Endodermal cell (in vitro differentiated cells): ENCODE results near the gene SREK1IP1. TPM values are rescaled to one million over a fixed set of nuclear protein-coding genes. Genes with fewer than 3 reads are reported as not detected.
A peak's percentile ranks its signal among the peaks of the same experiment; 100 is the strongest.

Experiments used
- DNase-seq: peaks from one replicate; pipeline ENCODE4 v3.0.0-alpha.2; 2017
- H3K27ac ChIP-seq: 2 replicates; pipeline ENCODE4 v1.5.1; 2013; ENCODE audit warnings: mild to moderate bottlenecking, low read depth, low read length, moderate library complexity
- H3K27me3 ChIP-seq: 2 replicates; pipeline ENCODE4 v1.6.1; 2013; ENCODE audit warnings: mild to moderate bottlenecking, low read length, moderate library complexity; ENCODE audit not compliant: insufficient read depth, control insufficient read depth, poor library complexity, severe bottlenecking
- H3K36me3 ChIP-seq: 2 replicates; pipeline ENCODE4 v1.7.0; 2013; ENCODE audit warnings: mild to moderate bottlenecking, low read length, moderate library complexity; ENCODE audit not compliant: control insufficient read depth, insufficient read depth
- H3K4me1 ChIP-seq: one replicate; pipeline ENCODE4 v1.7.0; 2013; ENCODE audit warnings: low read length; ENCODE audit not compliant: control insufficient read depth, insufficient read depth
- H3K4me3 ChIP-seq: 2 replicates; pipeline ENCODE4 v1.5.1; 2013; ENCODE audit warnings: mild to moderate bottlenecking, low read length, moderate library complexity
- H3K9ac ChIP-seq: 2 replicates; pipeline ENCODE4 v1.6.1; 2013; ENCODE audit warnings: mild to moderate bottlenecking, low read length, moderate library complexity; ENCODE audit not compliant: poor library complexity, severe bottlenecking; ENCODE audit errors: extremely low read depth
- H3K9me3 ChIP-seq: 2 replicates; pipeline ENCODE4 v1.6.1; 2013; ENCODE audit warnings: mild to moderate bottlenecking, low read length, moderate library complexity; ENCODE audit not compliant: control insufficient read depth
- H3K27ac Mint-ChIP-seq: 2 replicates; pipeline ENCODE4 v1.8.0; 2020; ENCODE audit warnings: mixed read lengths
- H3K27me3 Mint-ChIP-seq: 2 replicates; pipeline ENCODE4 v1.8.0; 2021; ENCODE audit warnings: mild to moderate bottlenecking, mixed read lengths; ENCODE audit not compliant: insufficient read depth
- H3K36me3 Mint-ChIP-seq: 2 replicates; pipeline ENCODE4 v1.8.0; 2020; ENCODE audit warnings: low read depth, mixed read lengths
- H3K4me1 Mint-ChIP-seq: 2 replicates; pipeline ENCODE4 v1.8.0; 2020; ENCODE audit warnings: mixed read lengths
- H3K4me3 Mint-ChIP-seq: 2 replicates; pipeline ENCODE4 v1.8.0; 2020; ENCODE audit warnings: mild to moderate bottlenecking, moderate library complexity, mixed read lengths
- H3K9me3 Mint-ChIP-seq: 2 replicates; pipeline ENCODE4 v1.8.0; 2020; ENCODE audit warnings: mild to moderate bottlenecking, mixed read lengths
- WGBS, 2 experiments: methylation state at CpG; one replicate each; pipeline versions ENCODE4 v1.1.5 to v1.1.7; 2013; ENCODE audit warnings: missing lambda C conversion rate in 2 of 2, mixed read lengths in 1 of 2; ENCODE audit not compliant: insufficient coverage in 1 of 2, insufficient read length in 1 of 2; 5-methylcytosine and 5-hydroxymethylcytosine counted together
- total RNA-seq, 2 donors: library from RNA; stranded (reverse); fragmentation: NEBNext Ultra II Directional in 1 of 2; extraction: Animal tissue kit (Norgen Biotek cat#: 25700) in 1 of 2; gene quantifications; 2 replicates in 1 of 2; 3 replicates in 1 of 2; pipeline ENCODE4 v1.2.1, GENCODE V29; 2021
- TF ChIP-seq, protein P1 (sequence below): fragments of 200-600 bp; sonication (generic); conservative IDR thresholded peaks from 2 replicates; pipeline ENCODE4 v1.5.0; 2021; ENCODE audit warnings: antibody characterized with exemption, mild to moderate bottlenecking

SREK1IP1 gene
- total RNA-seq, 2 donors from 2014 or later, result 51.6 to 55.1 TPM

GRCh38 chr5:64792469-64792868, 24.0 kb upstream of the SREK1IP1 start:
- Histone ChIP-seq H3K9ac (no peak overlapping the region), H3K27ac (no peak overlapping the region), H3K9me3 (peaks cover 12% of the 10 kb centered on the region), H3K4me3 (no peak overlapping the region), H3K36me3 (peaks cover 86% of the 10 kb centered on the region), H3K4me1 (no peaks in the 10 kb centered on the region), H3K27me3 (no peaks in the 10 kb centered on the region)
- Mint-ChIP-seq H3K27me3 (no peaks in the 10 kb centered on the region), H3K36me3 (peaks cover 45% of the 10 kb centered on the region), H3K4me1 (no peaks in the 10 kb centered on the region), H3K9me3 (no peaks in the 10 kb centered on the region), H3K4me3 (no peak overlapping the region), H3K27ac (no peak overlapping the region)
- no peak for DNase-seq
- TF ChIP-seq, protein P1, sequence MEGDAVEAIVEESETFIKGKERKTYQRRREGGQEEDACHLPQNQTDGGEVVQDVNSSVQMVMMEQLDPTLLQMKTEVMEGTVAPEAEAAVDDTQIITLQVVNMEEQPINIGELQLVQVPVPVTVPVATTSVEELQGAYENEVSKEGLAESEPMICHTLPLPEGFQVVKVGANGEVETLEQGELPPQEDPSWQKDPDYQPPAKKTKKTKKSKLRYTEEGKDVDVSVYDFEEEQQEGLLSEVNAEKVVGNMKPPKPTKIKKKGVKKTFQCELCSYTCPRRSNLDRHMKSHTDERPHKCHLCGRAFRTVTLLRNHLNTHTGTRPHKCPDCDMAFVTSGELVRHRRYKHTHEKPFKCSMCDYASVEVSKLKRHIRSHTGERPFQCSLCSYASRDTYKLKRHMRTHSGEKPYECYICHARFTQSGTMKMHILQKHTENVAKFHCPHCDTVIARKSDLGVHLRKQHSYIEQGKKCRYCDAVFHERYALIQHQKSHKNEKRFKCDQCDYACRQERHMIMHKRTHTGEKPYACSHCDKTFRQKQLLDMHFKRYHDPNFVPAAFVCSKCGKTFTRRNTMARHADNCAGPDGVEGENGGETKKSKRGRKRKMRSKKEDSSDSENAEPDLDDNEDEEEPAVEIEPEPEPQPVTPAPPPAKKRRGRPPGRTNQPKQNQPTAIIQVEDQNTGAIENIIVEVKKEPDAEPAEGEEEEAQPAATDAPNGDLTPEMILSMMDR, result no peak

GRCh38 chr5:64790210-64790609, 21.7 kb upstream of the SREK1IP1 start:
- TF ChIP-seq, protein P1, result no peak
- no peaks in the 10 kb centered on the region for H3K4me1 ChIP-seq
- H3K9ac ChIP-seq, result no peak overlapping the region
- WGBS, 2 experiments, result 93% methylated on average over 1 of the region's 1 CpG; no CpG with 5 or more reads in 1 of the 2 experiments
- peaks cover 46% of the 10 kb centered on the region for H3K36me3 Mint-ChIP-seq
- no peaks in the 10 kb centered on the region for H3K4me1 Mint-ChIP-seq
- peaks cover 90% of the 10 kb centered on the region for H3K36me3 ChIP-seq
- no peaks in the 10 kb centered on the region for H3K27me3 ChIP-seq
- DNase-seq, result no peak
- no peak overlapping the region for H3K4me3 Mint-ChIP-seq
- H3K27me3 Mint-ChIP-seq, result no peaks in the 10 kb centered on the region
- H3K4me3 ChIP-seq, result no peak overlapping the region
- H3K9me3 ChIP-seq, result peaks cover under 1% of the 10 kb centered on the region
- no peaks in the 10 kb centered on the region for H3K9me3 Mint-ChIP-seq
- H3K27ac ChIP-seq, result no peak overlapping the region
- H3K27ac Mint-ChIP-seq, result peak overlapping the region; percentile 61

DNA sequence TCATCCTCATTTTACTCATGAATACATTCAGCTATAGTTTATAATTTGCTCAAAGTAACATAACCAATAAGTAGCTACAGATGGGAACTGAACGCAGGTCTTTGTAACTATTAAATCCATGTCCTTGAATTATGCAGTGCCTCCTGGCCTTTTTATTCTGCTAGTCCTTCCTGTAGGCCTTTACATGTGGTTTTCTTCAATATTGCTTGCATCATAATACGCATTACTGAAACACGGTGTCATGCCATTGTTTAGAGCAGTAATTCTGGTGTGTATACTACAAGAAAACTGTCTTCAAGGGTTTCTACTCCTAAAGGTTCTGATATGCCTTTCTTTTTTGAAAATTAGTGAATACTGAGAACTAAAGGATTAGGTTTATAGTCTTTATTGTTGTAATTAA, 21.0 kb upstream of the SREK1IP1 start:
- Histone ChIP-seq H3K9me3 (no peaks in the 10 kb centered on the region), H3K9ac (no peak overlapping the region), H3K4me3 (no peak overlapping the region), H3K4me1 (no peaks in the 10 kb centered on the region), H3K27ac (no peak overlapping the region), H3K27me3 (no peaks in the 10 kb centered on the region), H3K36me3 (peaks cover 90% of the 10 kb centered on the region)
- H3K27me3 Mint-ChIP-seq, result no peaks in the 10 kb centered on the region
- TF ChIP-seq, protein P1, result no peak
- H3K36me3 Mint-ChIP-seq, result peaks cover 43% of the 10 kb centered on the region
- DNase-seq, result no peak
- no peak overlapping the region for H3K27ac Mint-ChIP-seq
- H3K4me3 Mint-ChIP-seq, result no peak overlapping the region
- peaks cover 1% of the 10 kb centered on the region for H3K4me1 Mint-ChIP-seq
- no peaks in the 10 kb centered on the region for H3K9me3 Mint-ChIP-seq
- 98 to 100% methylated on average over 1 to 3 of the region's 3 CpGs for WGBS, 2 experiments
